ENCODE results near the gene WWOX.

The WWOX gene

DNA sequence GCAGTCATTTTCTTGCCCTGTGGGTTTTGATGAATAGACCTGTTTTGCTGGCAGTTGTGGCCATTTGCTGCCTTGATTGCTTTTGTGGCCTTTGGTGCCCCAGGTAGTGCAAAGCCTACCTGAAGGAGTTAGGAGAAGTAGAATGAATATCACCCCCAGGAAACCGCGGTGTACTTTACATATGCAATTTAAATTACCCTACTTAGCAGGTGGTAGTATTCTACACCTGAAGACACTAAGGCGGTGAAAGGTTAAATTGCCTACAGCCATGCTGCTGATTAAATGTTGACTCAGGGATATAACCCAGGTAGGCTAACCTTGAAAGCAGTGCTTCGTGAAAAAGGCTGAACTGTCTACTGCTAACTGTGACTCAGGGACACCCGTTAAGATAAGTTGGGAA lies 27.2 kb upstream of the WWOX start:
- WGBS (ENCODE audit: extremely low coverage, insufficient coverage, insufficient read length): no CpG with 5 or more reads among the region's 5 CpGs

DNA sequence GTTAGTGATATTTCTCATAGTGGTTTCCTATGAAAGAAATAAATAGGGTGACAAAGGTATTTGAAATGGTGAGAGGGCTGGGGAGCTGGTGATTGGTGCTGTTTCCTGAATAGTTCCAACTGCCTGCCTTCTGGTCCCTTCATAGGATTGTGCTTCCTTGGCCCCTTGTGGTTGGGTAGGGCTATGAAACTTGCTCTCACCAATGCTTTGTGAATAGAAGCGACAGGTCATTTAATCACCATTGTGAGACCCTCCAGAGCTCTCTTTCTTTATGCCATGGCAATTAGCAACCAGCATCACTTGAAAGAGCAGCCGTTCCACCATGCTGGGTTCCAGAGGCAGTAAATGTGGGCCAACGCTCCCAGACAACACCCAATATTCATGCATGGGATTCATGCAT lies 23.7 kb upstream of the WWOX start:
- Histone ChIP-seq H3K4me2 (ENCODE audit: low read length) (no peak overlapping the region), H3K27ac (ENCODE audit: low read depth, low read length) (no peak overlapping the region), H3K4ac (ENCODE audit: low read depth, low read length) (no peak overlapping the region), H4K12ac (ENCODE audit: low read depth, low read length) (no peak overlapping the region), H4K8ac (ENCODE audit: low read depth, low read length) (no peak overlapping the region), H3K4me1 (ENCODE audit: control insufficient read depth in 1 of 2, insufficient read depth in 2 of 2, low read length in 2 of 2) (no peaks in the 10 kb centered on the region), H3K79me2 (ENCODE audit: control insufficient read depth, insufficient read depth, low read length, poor library complexity) (no peaks in the 10 kb centered on the region), H3K36me3 (ENCODE audit: control insufficient read depth in 1 of 2, insufficient read depth in 2 of 2, low read length in 2 of 2) (no peaks in the 10 kb centered on the region), H3K27me3 (ENCODE audit: insufficient read depth, low read length) (peaks cover 13% of the 10 kb centered on the region), H3K9me3 (ENCODE audit: insufficient read depth, low read depth, low read length) (peaks cover 3% of the 10 kb centered on the region), H3K18ac (ENCODE audit: low read length) (no peak overlapping the region), H2BK5ac (ENCODE audit: low read depth, low read length, poor library complexity) (no peak overlapping the region), H3K14ac (ENCODE audit: low read length) (no peak overlapping the region), H2AFZ (ENCODE audit: insufficient read depth, low read length, poor library complexity) (no peak overlapping the region), H4K91ac (ENCODE audit: low read depth, low read length) (no peak overlapping the region), H3K4me3 (ENCODE audit: low read depth, low read length) (peak overlapping the region; percentile 28), H3K79me1 (ENCODE audit: low read length) (no peaks in the 10 kb centered on the region), H3K23ac (ENCODE audit: low read length) (no peak overlapping the region), H2BK12ac (ENCODE audit: low read length) (no peak overlapping the region), H3K9ac (ENCODE audit: low read length) (no peak overlapping the region), H2AK5ac (ENCODE audit: low read length) (no peak overlapping the region), H2BK120ac (ENCODE audit: insufficient read depth, low read length, poor library complexity) (no peak overlapping the region)
- no peak for DNase-seq
- no CpG with 5 or more reads among the region's 3 CpGs for WGBS (ENCODE audit: extremely low coverage, insufficient coverage, insufficient read length)

More for the DNA sequence above, 27.2 kb upstream of the WWOX start:
- Histone ChIP-seq H3K4me3 (ENCODE audit: low read depth, low read length) (no peak overlapping the region), H4K91ac (ENCODE audit: low read depth, low read length) (no peak overlapping the region), H4K12ac (ENCODE audit: low read depth, low read length) (no peak overlapping the region), H2BK5ac (ENCODE audit: low read depth, low read length, poor library complexity) (no peak overlapping the region), H3K9me3 (ENCODE audit: insufficient read depth, low read depth, low read length) (peaks cover 3% of the 10 kb centered on the region), H3K14ac (ENCODE audit: low read length) (no peak overlapping the region), H3K9ac (ENCODE audit: low read length) (no peak overlapping the region), H3K4me2 (ENCODE audit: low read length) (no peak overlapping the region), H3K27me3 (ENCODE audit: insufficient read depth, low read length) (peaks cover 13% of the 10 kb centered on the region), H2BK120ac (ENCODE audit: insufficient read depth, low read length, poor library complexity) (no peak overlapping the region), H4K8ac (ENCODE audit: low read depth, low read length) (no peak overlapping the region), H3K4ac (ENCODE audit: low read depth, low read length) (no peak overlapping the region), H3K79me2 (ENCODE audit: control insufficient read depth, insufficient read depth, low read length, poor library complexity) (no peaks in the 10 kb centered on the region), H3K27ac (ENCODE audit: low read depth, low read length) (no peak overlapping the region), H3K23ac (ENCODE audit: low read length) (no peak overlapping the region), H3K36me3 (ENCODE audit: control insufficient read depth in 1 of 2, insufficient read depth in 2 of 2, low read length in 2 of 2) (no peaks in the 10 kb centered on the region), H2AFZ (ENCODE audit: insufficient read depth, low read length, poor library complexity) (no peak overlapping the region), H3K4me1 (ENCODE audit: control insufficient read depth in 1 of 2, insufficient read depth in 2 of 2, low read length in 2 of 2) (no peaks in the 10 kb centered on the region), H3K79me1 (ENCODE audit: low read length) (no peaks in the 10 kb centered on the region), H3K18ac (ENCODE audit: low read length) (no peak overlapping the region), H2BK12ac (ENCODE audit: low read length) (no peak overlapping the region), H2AK5ac (ENCODE audit: low read length) (no peak overlapping the region)
- DNase-seq: no peak

DNA sequence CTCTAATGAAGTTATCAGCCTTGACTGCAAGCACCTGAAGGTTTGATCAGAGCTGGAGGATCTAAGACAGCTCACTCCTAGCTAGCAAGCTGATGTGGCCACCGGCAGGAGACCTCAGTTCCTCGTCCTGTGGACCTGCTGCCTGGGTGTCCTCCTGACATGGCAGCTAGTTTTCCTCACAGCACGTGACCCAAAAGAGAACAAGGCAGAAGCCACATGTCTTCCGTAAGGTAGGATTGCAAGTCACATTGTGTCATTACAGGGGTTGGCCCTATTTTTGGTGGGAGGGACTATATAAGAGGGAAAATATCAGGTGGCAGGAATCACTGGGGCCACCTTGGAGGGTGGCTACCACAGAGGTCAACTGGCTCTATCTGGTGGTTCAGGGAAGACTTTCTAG lies 18.1 kb upstream of the WWOX start:
- H3K18ac ChIP-seq (ENCODE audit: low read length): no peak overlapping the region
- no peak for DNase-seq
- no peak overlapping the region for H4K12ac ChIP-seq (ENCODE audit: low read depth, low read length)

DNA sequence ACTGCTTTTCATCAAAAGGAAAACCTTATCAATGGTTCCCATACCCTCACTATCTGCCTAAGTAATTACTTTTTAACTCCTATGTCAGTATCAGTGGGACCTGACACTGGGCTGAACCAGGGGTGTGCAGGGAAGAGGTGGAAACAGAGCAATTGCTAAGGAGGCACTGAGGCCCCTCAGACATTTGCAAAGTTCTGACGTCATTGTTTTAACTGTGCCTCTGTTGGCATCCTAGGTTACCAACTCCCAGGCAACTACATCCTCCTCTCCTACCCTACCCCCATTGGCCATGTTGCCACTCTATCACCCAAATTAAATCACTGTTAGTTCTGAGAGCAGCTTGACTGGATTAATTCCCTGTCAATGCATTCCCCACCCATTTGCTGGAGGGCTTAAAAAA lies 8.0 kb upstream of the WWOX start:
- Histone ChIP-seq H3K36me3 (ENCODE audit: control insufficient read depth in 1 of 2, insufficient read depth in 2 of 2, low read length in 2 of 2) (no peaks in the 10 kb centered on the region), H3K27ac (ENCODE audit: low read depth, low read length) (no peak overlapping the region), H3K79me1 (ENCODE audit: low read length) (no peaks in the 10 kb centered on the region), H2BK12ac (ENCODE audit: low read length) (no peak overlapping the region), H3K4me1 (ENCODE audit: control insufficient read depth in 1 of 2, insufficient read depth in 2 of 2, low read length in 2 of 2) (no peaks in the 10 kb centered on the region), H3K4ac (ENCODE audit: low read depth, low read length) (no peak overlapping the region), H3K14ac (ENCODE audit: low read length) (no peak overlapping the region), H2AFZ (ENCODE audit: insufficient read depth, low read length, poor library complexity) (no peak overlapping the region), H3K9me3 (ENCODE audit: insufficient read depth, low read depth, low read length) (no peaks in the 10 kb centered on the region), H3K4me2 (ENCODE audit: low read length) (no peak overlapping the region), H3K4me3 (ENCODE audit: low read depth, low read length) (no peak overlapping the region), H3K79me2 (ENCODE audit: control insufficient read depth, insufficient read depth, low read length, poor library complexity) (no peaks in the 10 kb centered on the region), H2BK120ac (ENCODE audit: insufficient read depth, low read length, poor library complexity) (no peak overlapping the region), H3K27me3 (ENCODE audit: insufficient read depth, low read length) (no peaks in the 10 kb centered on the region), H3K9ac (ENCODE audit: low read length) (no peak overlapping the region), H2AK5ac (ENCODE audit: low read length) (no peak overlapping the region), H3K18ac (ENCODE audit: low read length) (no peak overlapping the region), H2BK5ac (ENCODE audit: low read depth, low read length, poor library complexity) (no peak overlapping the region), H4K8ac (ENCODE audit: low read depth, low read length) (no peak overlapping the region), H4K12ac (ENCODE audit: low read depth, low read length) (no peak overlapping the region), H4K91ac (ENCODE audit: low read depth, low read length) (no peak overlapping the region), H3K23ac (ENCODE audit: low read length) (no peak overlapping the region)
- DNase-seq: no peak
- WGBS (ENCODE audit: extremely low coverage, insufficient coverage, insufficient read length): no CpG with 5 or more reads among the region's 1 CpG

More for the DNA sequence above, 18.1 kb upstream of the WWOX start:
- Histone ChIP-seq H3K79me1 (ENCODE audit: low read length) (no peaks in the 10 kb centered on the region), H2BK5ac (ENCODE audit: low read depth, low read length, poor library complexity) (no peak overlapping the region), H3K9ac (ENCODE audit: low read length) (no peak overlapping the region), H3K79me2 (ENCODE audit: control insufficient read depth, insufficient read depth, low read length, poor library complexity) (no peaks in the 10 kb centered on the region), H3K4me1 (ENCODE audit: control insufficient read depth in 1 of 2, insufficient read depth in 2 of 2, low read length in 2 of 2) (no peaks in the 10 kb centered on the region), H3K27me3 (ENCODE audit: insufficient read depth, low read length) (peaks cover 7% of the 10 kb centered on the region), H4K91ac (ENCODE audit: low read depth, low read length) (no peak overlapping the region), H3K14ac (ENCODE audit: low read length) (no peak overlapping the region), H3K36me3 (ENCODE audit: control insufficient read depth in 1 of 2, insufficient read depth in 2 of 2, low read length in 2 of 2) (no peaks in the 10 kb centered on the region), H2BK12ac (ENCODE audit: low read length) (no peak overlapping the region), H3K23ac (ENCODE audit: low read length) (no peak overlapping the region), H2AFZ (ENCODE audit: insufficient read depth, low read length, poor library complexity) (no peak overlapping the region), H3K4ac (ENCODE audit: low read depth, low read length) (no peak overlapping the region), H2AK5ac (ENCODE audit: low read length) (no peak overlapping the region), H3K9me3 (ENCODE audit: insufficient read depth, low read depth, low read length) (no peaks in the 10 kb centered on the region), H4K8ac (ENCODE audit: low read depth, low read length) (no peak overlapping the region), H3K4me3 (ENCODE audit: low read depth, low read length) (no peak overlapping the region), H3K27ac (ENCODE audit: low read depth, low read length) (no peak overlapping the region), H3K4me2 (ENCODE audit: low read length) (no peak overlapping the region), H2BK120ac (ENCODE audit: insufficient read depth, low read length, poor library complexity) (no peak overlapping the region)
- WGBS (ENCODE audit: extremely low coverage, insufficient coverage, insufficient read length): no CpG with 5 or more reads among the region's 4 CpGs
